DND-41 (cell line): Measurements from ENCODE around the gene DDX46.
A peak's percentile ranks its signal among the peaks of the same experiment; 100 is the strongest.
"Not testable (repeated sequence)": the region's sequence is repeated elsewhere in the genome, so short reads cannot be mapped to it uniquely, and the experiment has no call there.

ENCODE experiments used
- ATAC-seq: fragments of 200-7000 bp; cut with Tn5 transposase; 3 replicates; pipeline ENCODE4 v1.9.1; 2021; ENCODE audit warnings: low read depth; ENCODE audit not compliant: insufficient read depth
- DNase-seq: peaks from one replicate; pipeline ENCODE4 v3.0.0-alpha.2; 2020
- H2AFZ ChIP-seq: 2 replicates; pipeline ENCODE4 v1.6.0; 2012; ENCODE audit warnings: low read depth, low read length
- H3K27ac ChIP-seq: 2 replicates; pipeline ENCODE4 v1.5.1; 2012; ENCODE audit warnings: low read length, inconsistent platforms
- H3K27me3 ChIP-seq: fragments of 200-600 bp; sonication (generic); 2 replicates; pipeline ENCODE4 v1.6.0; 2012; ENCODE audit warnings: low read length, mild to moderate bottlenecking, inconsistent platforms; ENCODE audit not compliant: insufficient read depth, poor library complexity
- H3K36me3 ChIP-seq: 2 replicates; pipeline ENCODE4 v1.5.1; 2012; ENCODE audit warnings: low read length, inconsistent platforms; ENCODE audit not compliant: insufficient read depth
- H3K4me1 ChIP-seq: 2 replicates; pipeline ENCODE4 v1.5.1; 2012; ENCODE audit warnings: mild to moderate bottlenecking, low read length; ENCODE audit not compliant: insufficient read depth
- H3K4me2 ChIP-seq: 2 replicates; pipeline ENCODE4 v1.6.0; 2012; ENCODE audit warnings: mild to moderate bottlenecking, moderate library complexity, low read length, inconsistent platforms; ENCODE audit not compliant: insufficient read depth
- H3K4me3 ChIP-seq, 2 experiments: fragments of 200-600 bp in 1 of 2; shearing (Covaris generic) in 1 of 2; 2 replicates each; pipeline ENCODE4 v1.5.1; 2012 to 2016; ENCODE audit warnings: inconsistent platforms in 2 of 2, low read length in 2 of 2, mild to moderate bottlenecking in 2 of 2, low read depth in 1 of 2, moderate library complexity in 1 of 2
- H3K79me2 ChIP-seq: 2 replicates; pipeline ENCODE4 v1.6.0; 2012; ENCODE audit warnings: low read length, inconsistent platforms; ENCODE audit not compliant: insufficient read depth
- H3K9ac ChIP-seq: 2 replicates; pipeline ENCODE4 v1.6.0; 2012; ENCODE audit warnings: low read depth, mild to moderate bottlenecking, inconsistent platforms, low read length, moderate library complexity
- H3K9me3 ChIP-seq: 2 replicates; pipeline ENCODE4 v1.5.1; 2012; ENCODE audit warnings: low read length, moderate library complexity, mild to moderate bottlenecking, inconsistent platforms; ENCODE audit not compliant: insufficient read depth, severe bottlenecking
- H4K20me1 ChIP-seq: 2 replicates; pipeline ENCODE4 v1.6.0; 2012; ENCODE audit warnings: low read length; ENCODE audit not compliant: insufficient read depth
- CTCF ChIP-seq: IDR thresholded peaks from 2 replicates; pipeline ENCODE4 v1.5.1; 2012; ENCODE audit warnings: borderline replicate concordance, low read length, moderate library complexity, mild to moderate bottlenecking; ENCODE audit not compliant: poor library complexity, severe bottlenecking; ENCODE audit errors: extremely low read depth
- EZH2 ChIP-seq: IDR thresholded peaks from 3 replicates; pipeline ENCODE4 v1.6.1; 2012; ENCODE audit warnings: borderline replicate concordance, low read depth, mild to moderate bottlenecking, moderate library complexity, low read length, inconsistent platforms; ENCODE audit not compliant: severe bottlenecking

Gene DDX46

GRCh38 chr5:134758504-134759341 is at the start of gene DDX46:
Gene DDX46, plus strand, starts transcription at chr5:134758779. Its CDS starts 160 bp downstream, at chr5:134758939.
- H3K27me3 ChIP-seq: no peaks in the 10 kb centered on the region
- peak within 1 kb of the TSS; percentile 90 for H3K4me2 ChIP-seq
- H3K36me3 ChIP-seq: peaks cover 18% of the 10 kb centered on the region
- H4K20me1 ChIP-seq: peaks cover 28% of the 10 kb centered on the region
- no peaks in the 10 kb centered on the region for H3K9me3 ChIP-seq
- DNase-seq: peak; percentile 95
- H3K4me3 ChIP-seq: peak within 1 kb of the TSS; percentile 53 to 79
- peaks cover 38% of the 10 kb centered on the region for H3K4me1 ChIP-seq
- peak; percentile 97 for ATAC-seq
- no peak for TF ChIP-seq EZH2
- peak; percentile 93 for TF ChIP-seq CTCF
- peak within 1 kb of the TSS; percentile 95 for H2AFZ ChIP-seq
- peaks cover 52% of the 10 kb centered on the region for H3K79me2 ChIP-seq
- H3K9ac ChIP-seq: peak within 1 kb of the TSS; percentile 76
- H3K27ac ChIP-seq: peak within 1 kb of the TSS; percentile 80

GRCh38 chr5:134714120-134714519 is 44.5 kb upstream of the DDX46 start:
- Histone ChIP-seq H3K4me1 (no peaks in the 10 kb centered on the region), H4K20me1 (no peaks in the 10 kb centered on the region), H3K27me3 (no peaks in the 10 kb centered on the region), H3K4me2 (no peak overlapping the region), H3K9ac (no peak overlapping the region), H3K9me3 (no peaks in the 10 kb centered on the region), H3K27ac (no peak overlapping the region), H3K4me3 (no peak overlapping the region), H3K36me3 (peaks cover 59% of the 10 kb centered on the region), H2AFZ (no peak overlapping the region), H3K79me2 (no peaks in the 10 kb centered on the region)
- no peak for ATAC-seq
- no peak for DNase-seq
- TF ChIP-seq CTCF (no peak), EZH2 (no peak)

GRCh38 chr5:134714541-134714940 is 44.0 kb upstream of the DDX46 start:
- H2AFZ ChIP-seq: no peak overlapping the region
- H3K27ac ChIP-seq: no peak overlapping the region
- H3K27me3 ChIP-seq: no peaks in the 10 kb centered on the region
- H3K4me1 ChIP-seq: no peaks in the 10 kb centered on the region
- peaks cover 59% of the 10 kb centered on the region for H3K36me3 ChIP-seq
- no peak overlapping the region for H3K9ac ChIP-seq
- H4K20me1 ChIP-seq: no peaks in the 10 kb centered on the region
- H3K4me2 ChIP-seq: no peak overlapping the region
- TF ChIP-seq CTCF: no peak
- TF ChIP-seq EZH2: no peak
- ATAC-seq (no peak), DNase-seq (no peak)
- H3K4me3 ChIP-seq: no peak overlapping the region
- no peaks in the 10 kb centered on the region for H3K79me2 ChIP-seq
- no peaks in the 10 kb centered on the region for H3K9me3 ChIP-seq

- not testable (repeated sequence) for H2AFZ ChIP-seq, H3K4me2 ChIP-seq, H3K9ac ChIP-seq, H3K9me3 ChIP-seq, H3K79me2 ChIP-seq, H3K4me1 ChIP-seq, DNase-seq, H4K20me1 ChIP-seq, H3K27ac ChIP-seq, ATAC-seq, H3K27me3 ChIP-seq, H3K4me3 ChIP-seq
- peaks cover 60% of the 10 kb centered on the region for H3K36me3 ChIP-seq
These were observed 43.1 kb upstream of the DDX46 start for GRCh38 chr5:134715466-134715865.
